ENCODE measurements around the gene PRDM11. TPM values are rescaled to one million over a fixed set of nuclear protein-coding genes. Genes with fewer than 3 reads are reported as not detected.
A peak's percentile ranks its signal among the peaks of the same experiment; 100 is the strongest.

The PRDM11 gene
- total and polyA plus RNA-seq, 2 of the 8 experiments (the other 6 are each of a cell fraction or from before 2014, with no cell fraction given) = 3.6 to 11.7 TPM

- TF ChIP-seq CHD7 (IDR thresholded peaks at IDR 0.05; ENCODE audit: insufficient replicate concordance, low read length) (no peak), KDM1A (IDR thresholded peaks at IDR 0.05; ENCODE audit: borderline replicate concordance, low read length) (peak; percentile 9; the same call in 1 of the 2 replicates), SIX5 (IDR thresholded peaks at IDR 0.05; ENCODE audit: low read depth, low read length) (no peak), SIRT6 (IDR thresholded peaks at IDR 0.05; ENCODE audit: low read length) (no peak)
Measured at GRCh38 chr11:45218705-45219104, 72.3 kb downstream of the PRDM11 start (continued).

Data from H1 (cell line).